ENCODE measurements around the gene AGAP1. TPM values are rescaled to one million over a fixed set of nuclear protein-coding genes. Genes with fewer than 3 reads are reported as not detected.

Gene AGAP1
- total RNA-seq, 1 experiment from 2014 or later = 25.8 TPM

GRCh38 chr2:235486729-235487128, 7.1 kb upstream of the AGAP1 start:
- peaks cover 24% of the 10 kb centered on the region for H3K27me3 Mint-ChIP-seq (ENCODE audit: low read depth)
- H3T11ph ChIP-seq (ENCODE audit: low read length) = no peak overlapping the region
- no peaks in the 10 kb centered on the region for H3K9me3 ChIP-seq (ENCODE audit: control insufficient read depth, low read depth, low read length)
- no peak overlapping the region for H3K4me2 ChIP-seq (ENCODE audit: insufficient read depth, insufficient read length, low read length)
- no peak overlapping the region for H2BK12ac ChIP-seq (ENCODE audit: insufficient read length, low read depth, low read length)
- H3K4me1 ChIP-seq (ENCODE audit: insufficient read depth, low read length) = no peaks in the 10 kb centered on the region
- no peak overlapping the region for H4K8ac ChIP-seq (replicated peaks; ENCODE audit: insufficient read length, low read depth, low read length)
- H3K9ac ChIP-seq (ENCODE audit: extremely low read depth, insufficient read length, low read length) = no peak overlapping the region
- no peaks in the 10 kb centered on the region for H3K4me1 Mint-ChIP-seq
- no peak overlapping the region for H3K18ac ChIP-seq (ENCODE audit: insufficient read length, low read depth, low read length)
- H3K23me2 ChIP-seq (ENCODE audit: insufficient read length, low read depth, low read length, poor library complexity, severe bottlenecking) = no peaks in the 10 kb centered on the region
- no peak overlapping the region for H2BK120ac ChIP-seq (ENCODE audit: low read depth, low read length, poor library complexity, severe bottlenecking)
- DNase-seq = no peak
- H3K4ac ChIP-seq (ENCODE audit: low read depth, low read length) = no peak overlapping the region
- H3K14ac ChIP-seq (ENCODE audit: insufficient read depth, low read length) = no peak overlapping the region
- H2AFZ ChIP-seq (ENCODE audit: low read length) = no peak overlapping the region
- no peak overlapping the region for H2BK5ac ChIP-seq (ENCODE audit: insufficient read length, low read length)
- peaks cover 0 to 9% of the 10 kb centered on the region in 2 experiments; a peak in 4 of 5 replicates for H3K9me3 Mint-ChIP-seq
- H3K4me3 Mint-ChIP-seq = no peak overlapping the region
- no peaks in the 10 kb centered on the region for H3K79me2 ChIP-seq (ENCODE audit: insufficient read depth, low read length)
- no peak for TF ChIP-seq CTCF (conservative IDR thresholded peaks at IDR 0.05)
- no peak overlapping the region for H3K27ac ChIP-seq (ENCODE audit: insufficient read length, low read depth, low read length)
- H2AK5ac ChIP-seq (ENCODE audit: insufficient read length, low read length) = no peak overlapping the region
- no peaks in the 10 kb centered on the region for H3K79me1 ChIP-seq (ENCODE audit: insufficient read depth, low read depth, low read length, poor library complexity, severe bottlenecking)
- H3K56ac ChIP-seq (ENCODE audit: insufficient read length, low read depth, low read length) = no peak overlapping the region
- no peaks in the 10 kb centered on the region for H3K27me3 ChIP-seq (ENCODE audit: insufficient read depth, low read length)
- H4K5ac ChIP-seq (ENCODE audit: insufficient read length, low read depth, low read length) = no peak overlapping the region
- H3K36me3 Mint-ChIP-seq (ENCODE audit: insufficient read depth in 1 of 3, low read depth in 3 of 3) = peaks cover 0 to 4% (median 0%) of the 10 kb centered on the region in 3 experiments; a peak in 2 of 7 replicates
- no peak overlapping the region for H4K91ac ChIP-seq (ENCODE audit: insufficient read length, low read depth, low read length)
- H3K27ac Mint-ChIP-seq = no peak overlapping the region
- H4K20me1 ChIP-seq (ENCODE audit: control insufficient read depth, insufficient read depth, insufficient read length) = no peaks in the 10 kb centered on the region
- no peak overlapping the region for H2BK20ac ChIP-seq (ENCODE audit: low read depth, low read length, poor library complexity, severe bottlenecking)
- no peak overlapping the region for H3K23ac ChIP-seq (ENCODE audit: insufficient read length, low read depth, low read length)
- WGBS (ENCODE audit: extremely low coverage, insufficient read length, low lambda C conversion rate) = no CpG with 5 or more reads among the region's 1 CpG
- H2BK15ac ChIP-seq (ENCODE audit: low read depth, low read length) = no peak overlapping the region

All from H9 (cell line).